HepG2 (cell line): Measurements from ENCODE around the gene SLC13A3. TPM values are rescaled to one million over a fixed set of nuclear protein-coding genes. Genes with fewer than 3 reads are reported as not detected.

Source experiments
- ATAC-seq: fragments of 200-7000 bp; cut with Tn5 transposase; 3 replicates; pipeline ENCODE4 v1.9.1; 2020; ENCODE audit warnings: mild to moderate bottlenecking, moderate library complexity
- BruUV-seq: library from RNA; stranded (reverse); fragments of 400-500 nt; replicated peaks from 2 replicates; lab custom pipeline; 2021; lab: Mats Ljungman, UMichigan
- CTCF ChIA-PET: fragments of 300-600 bp; formaldehyde crosslinking; extraction: SDS; loops from one replicate; lab custom pipeline; 2021; ENCODE audit warnings: low total read pairs, inconsistent platforms, low intra/inter-chr PET ratio; lab: Yijun Ruan, JAX
- POLR2A ChIA-PET: fragments of 350-600 bp; sonication (Branson Sonifier 250); formaldehyde crosslinking; loops from one replicate; lab custom pipeline; 2020; ENCODE audit warnings: antibody characterized with exemption, inconsistent platforms; lab: Yijun Ruan, JAX
- DNase-seq: peaks from one replicate; pipeline ENCODE4 v3.0.0-alpha.2; 2015; ENCODE audit warnings: low spot score
- FAIRE-seq: peaks from 3 replicates; lab custom pipeline; 2011; peaks lifted over from hg19 to GRCh38; lab: Jason Lieb, UNC
- H2AFZ ChIP-seq: one replicate; pipeline ENCODE4 v1.6.1; 2011; ENCODE audit warnings: low read length, inconsistent platforms
- H3K27ac ChIP-seq: fragments of 300-600 bp; 3 replicates; pipeline ENCODE4 v1.8.0; 2011; ENCODE audit warnings: mixed run types, mild to moderate bottlenecking, mixed read lengths, low read length, inconsistent platforms; ENCODE audit not compliant: insufficient read depth; ENCODE audit errors: extremely low read length
- H3K27me3 ChIP-seq, 2 experiments: fragments of 200-600 bp in 1 of 2; 2 replicates in 1 of 2; 3 replicates in 1 of 2; pipeline versions ENCODE4 v1.6.0 to v1.8.0; 2011; ENCODE audit warnings: low read length in 2 of 2, mild to moderate bottlenecking in 2 of 2, moderate library complexity in 2 of 2, inconsistent platforms in 1 of 2; ENCODE audit not compliant: insufficient read depth in 2 of 2, control insufficient read depth in 1 of 2
- H3K36me3 ChIP-seq, 2 experiments: fragments of 200-600 bp in 1 of 2; replicated peaks in 1 of 2; 2 replicates in 1 of 2; 3 replicates in 1 of 2; pipeline versions ENCODE4 v1.5.1 to v1.8.0; 2011; ENCODE audit warnings: low read length in 2 of 2, inconsistent platforms in 1 of 2; ENCODE audit not compliant: insufficient read depth in 2 of 2, control insufficient read depth in 1 of 2
- H3K4me1 ChIP-seq: 2 replicates; pipeline ENCODE4 v1.5.1; 2012; ENCODE audit warnings: low read length, inconsistent platforms; ENCODE audit not compliant: insufficient read depth
- H3K4me2 ChIP-seq: 2 replicates; pipeline ENCODE4 v1.6.0; 2011; ENCODE audit warnings: low read depth, low read length, inconsistent platforms
- H3K4me3 ChIP-seq, 3 experiments: fragments of 200-600 bp in 1 of 3; sonication (generic), shearing (Covaris generic) in 1 of 3; replicated peaks in 1 of 3; 2 replicates each; pipeline ENCODE4 v1.5.1; 2011 to 2016; ENCODE audit warnings: low read length in 3 of 3, inconsistent platforms in 2 of 3, low read depth in 2 of 3, mild to moderate bottlenecking in 2 of 3, control low read depth in 1 of 3, mixed read lengths in 1 of 3; ENCODE audit not compliant: insufficient read depth in 1 of 3
- H3K79me2 ChIP-seq: one replicate; pipeline ENCODE4 v1.6.1; 2011; ENCODE audit warnings: low read length, inconsistent platforms; ENCODE audit not compliant: insufficient read depth
- H3K9ac ChIP-seq: 2 replicates; pipeline ENCODE4 v1.6.0; 2011; ENCODE audit warnings: mild to moderate bottlenecking, low read depth, low read length, inconsistent platforms; ENCODE audit not compliant: insufficient read depth
- H3K9me3 ChIP-seq: 2 replicates; pipeline ENCODE4 v1.5.1; 2012; ENCODE audit warnings: mild to moderate bottlenecking, low read length
- H4K20me1 ChIP-seq: 2 replicates; pipeline ENCODE4 v1.6.0; 2011; ENCODE audit warnings: inconsistent platforms, mild to moderate bottlenecking, low read length, moderate library complexity; ENCODE audit not compliant: insufficient read depth
- E2F5 ChIP-seq: sonication (generic); formaldehyde crosslinking; conservative IDR thresholded peaks from 2 replicates; pipeline ENCODE4 v1.4.0; 2020; ENCODE audit warnings: missing genetic modification reagents
- NFIC ChIP-seq: IDR thresholded peaks from 2 replicates; pipeline ENCODE4 v1.6.1; 2012; ENCODE audit warnings: mild to moderate bottlenecking, low read length, inconsistent platforms
- REPIN1 ChIP-seq: sonication (generic); formaldehyde crosslinking; IDR thresholded peaks from 2 replicates; pipeline ENCODE4 v1.8.0; 2022; ENCODE audit warnings: missing genetic modification reagents, low read depth, mild to moderate bottlenecking, borderline replicate concordance
- SMYD3 ChIP-seq: sonication (generic); formaldehyde crosslinking; IDR thresholded peaks from 2 replicates; pipeline ENCODE4 v1.8.1; 2023; ENCODE audit warnings: mild to moderate bottlenecking, missing genetic modification reagents
- SOX6 ChIP-seq, 2 experiments: fragments of 450-650 bp in 1 of 2; sonication (generic) in 1 of 2; formaldehyde crosslinking in 1 of 2; IDR thresholded peaks; 2 replicates each; pipeline versions ENCODE4 v1.4.0 to v1.6.1; 2017 to 2020; ENCODE audit warnings: antibody characterized with exemption in 1 of 2, mild to moderate bottlenecking in 1 of 2, missing genetic modification reagents in 1 of 2
- ZNF224 ChIP-seq: sonication (generic); formaldehyde crosslinking; IDR thresholded peaks from 2 replicates; pipeline ENCODE4 v1.5.0; 2020; ENCODE audit warnings: mild to moderate bottlenecking, missing genetic modification reagents
- ZNF234 ChIP-seq: sonication (generic); formaldehyde crosslinking; conservative IDR thresholded peaks from 2 replicates; pipeline ENCODE4 v1.5.1; 2020; ENCODE audit warnings: mild to moderate bottlenecking, missing genetic modification reagents
- ZNF335 ChIP-seq: sonication (generic); formaldehyde crosslinking; IDR thresholded peaks from 2 replicates; pipeline ENCODE4 v1.4.0; 2020; ENCODE audit warnings: missing genetic modification reagents
- ZNF382 ChIP-seq: sonication (generic); formaldehyde crosslinking; IDR thresholded peaks from 2 replicates; pipeline ENCODE4 v1.5.0; 2020; ENCODE audit warnings: missing genetic modification reagents, mild to moderate bottlenecking, borderline replicate concordance
- ZNF441 ChIP-seq: sonication (generic); formaldehyde crosslinking; IDR thresholded peaks from 2 replicates; pipeline ENCODE4 v1.7.0; 2021; ENCODE audit warnings: missing genetic modification reagents, borderline replicate concordance
- ZNF546 ChIP-seq: sonication (generic); formaldehyde crosslinking; conservative IDR thresholded peaks from 2 replicates; pipeline ENCODE4 v1.8.1; 2023; ENCODE audit warnings: mild to moderate bottlenecking, missing genetic modification reagents
- ZNF547 ChIP-seq: sonication (generic); formaldehyde crosslinking; IDR thresholded peaks from 2 replicates; pipeline ENCODE4 v1.5.1; 2020; ENCODE audit warnings: mild to moderate bottlenecking, missing genetic modification reagents
- ZNF724P ChIP-seq: sonication (generic); formaldehyde crosslinking; IDR thresholded peaks from 2 replicates; pipeline ENCODE4 v1.8.0; 2022; ENCODE audit warnings: missing genetic modification reagents, borderline replicate concordance
- WGBS: methylation state at CpG from one replicate; pipeline ENCODE4 v1.1.6; 2017; ENCODE audit warnings: low lambda C conversion rate; 5-methylcytosine and 5-hydroxymethylcytosine counted together
- in situ Hi-C: cut with HindIII; loops from 2 replicates; pipeline ENCODE4 v1.10.0; 2017; ENCODE audit warnings: low pct_unique_long_range_greater_than_20kb; ENCODE audit not compliant: extremely low pct_ligation_motif_present
- intact Hi-C: fragments of 100-400 bp; cut with micrococcal nuclease; formaldehyde crosslinking; loops from one replicate; pipeline ENCODE4 v1.10.0; 2022; ENCODE audit not compliant: unreplicated experiment
- polyA plus RNA-seq, 8 experiments: library from polyadenylated mRNA; depleted of rRNA in 3 of 8; stranded (reverse) in 7 of 8; unstranded in 1 of 8; fragments of >200 nt; fragmentation: Illumina TruSeq in 4 of 8; extraction: Trizol in 4 of 8; gene quantifications; 2 replicates each; pipeline versions ENCODE4 v1.2.1 to v1.2.3, GENCODE V29; 2011 to 2016; ENCODE audit warnings: low read depth in 4 of 8, missing spikeins in 1 of 8, mixed read lengths in 1 of 8; ENCODE audit not compliant: insufficient read depth in 1 of 8
- total RNA-seq, 5 experiments: library from RNA; depleted of rRNA; stranded (reverse); fragments of >200 nt; fragmentation: Illumina TruSeq; extraction: Trizol; gene quantifications; 2 replicates each; pipeline ENCODE4 v1.2.3, GENCODE V29; 2016; ENCODE audit warnings: low read depth in 1 of 5
- TF ChIP-seq, protein P1 (sequence below): sonication (generic); formaldehyde crosslinking; IDR thresholded peaks from 2 replicates; pipeline ENCODE4; 2020; ENCODE audit warnings: missing genetic modification reagents, mild to moderate bottlenecking, borderline replicate concordance
- TF ChIP-seq, protein P2 (sequence below): sonication (generic); formaldehyde crosslinking; IDR thresholded peaks from 2 replicates; pipeline ENCODE4 v1.4.0; 2020; ENCODE audit warnings: missing genetic modification reagents
- TF ChIP-seq, protein P3 (sequence below): sonication (generic); formaldehyde crosslinking; IDR thresholded peaks from 2 replicates; pipeline ENCODE4 v1.4.0; 2020; ENCODE audit warnings: missing genetic modification reagents, borderline replicate concordance

SLC13A3 gene
- total and polyA plus RNA-seq, 2 of the 13 experiments (the other 11 are each of a cell fraction or from before 2014, with no cell fraction given), result 66.5 to 76.0 TPM

DNA sequence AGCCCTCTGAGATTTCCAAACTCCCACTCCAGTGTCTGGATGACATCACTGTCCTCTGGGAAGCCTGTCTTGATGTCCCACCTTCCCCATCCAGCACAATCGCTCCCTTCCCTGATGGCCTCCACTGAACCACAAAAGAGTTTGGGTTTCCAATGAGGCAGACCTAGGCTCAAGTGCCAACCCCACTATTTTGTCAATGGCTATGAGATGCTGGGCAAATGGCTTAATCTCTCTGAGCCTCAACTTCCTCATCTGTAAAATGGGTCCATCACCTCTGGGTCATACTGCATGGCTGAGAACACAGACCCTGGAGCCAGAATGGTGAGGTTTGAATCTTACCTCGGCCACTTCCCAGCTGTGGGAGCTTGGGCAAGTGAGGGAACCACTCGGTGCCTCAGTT is 11.7 kb downstream of the SLC13A3 start:
- Histone ChIP-seq H3K36me3 (peaks cover 3 to 40% of the 10 kb centered on the region in 2 experiments; a peak in 4 of 5 replicates), H3K4me3 (no peak overlapping the region), H3K27me3 (no peaks in the 10 kb centered on the region), H3K9me3 (no peaks in the 10 kb centered on the region), H4K20me1 (no peaks in the 10 kb centered on the region), H3K79me2 (peaks cover 28% of the 10 kb centered on the region), H3K4me1 (peaks cover 95% of the 10 kb centered on the region), H3K4me2 (no peak overlapping the region), H3K9ac (no peak overlapping the region), H2AFZ (no peak overlapping the region), H3K27ac (peak overlapping the region; percentile 60)
- BruUV-seq, result no TSS peak
- in situ Hi-C loops (loop anchor here (5.0 kb wide), 1 partner anchor 72 kb away; no protein-coding TSS in a partner anchor), intact Hi-C loops (no loop called here)
- ATAC-seq (no peak), FAIRE-seq (no peak), DNase-seq (no peak)
- ChIA-PET CTCF (no interaction called here), POLR2A (interaction anchor here (2.0 to 6.4 kb wide), 5 partner anchors 8 to 35 kb away, joined by 6 to 72 read pairs (median 17); partner anchors contain the start of gene SLC13A3)
- WGBS, result 99% methylated on average over 3 of the region's 3 CpGs
- TF ChIP-seq SMYD3 (CRISPR knock-in tag) (no peak), ZNF547 (CRISPR knock-in tag) (no peak), REPIN1 (no peak), E2F5 (CRISPR knock-in tag) (no peak), ZNF382 (CRISPR knock-in tag) (no peak), ZNF724P (CRISPR knock-in tag) (no peak), ZNF224 (CRISPR knock-in tag) (no peak), ZNF335 (CRISPR knock-in tag) (0 out of 2 replicates have a peak, but pooled peaks have one; percentile 16), NFIC (no peak), ZNF546 (CRISPR knock-in tag) (no peak), ZNF441 (0 out of 2 replicates have a peak, but pooled peaks have one; percentile 30), SOX6 (IDR thresholded peaks at IDR 0.05) (no peak), SOX6 (CRISPR knock-in tag; IDR thresholded peaks at IDR 0.05) (0 out of 2 replicates have a peak, but pooled peaks have one; percentile 21), ZNF234 (no peak)
- TF ChIP-seq, protein P1, sequence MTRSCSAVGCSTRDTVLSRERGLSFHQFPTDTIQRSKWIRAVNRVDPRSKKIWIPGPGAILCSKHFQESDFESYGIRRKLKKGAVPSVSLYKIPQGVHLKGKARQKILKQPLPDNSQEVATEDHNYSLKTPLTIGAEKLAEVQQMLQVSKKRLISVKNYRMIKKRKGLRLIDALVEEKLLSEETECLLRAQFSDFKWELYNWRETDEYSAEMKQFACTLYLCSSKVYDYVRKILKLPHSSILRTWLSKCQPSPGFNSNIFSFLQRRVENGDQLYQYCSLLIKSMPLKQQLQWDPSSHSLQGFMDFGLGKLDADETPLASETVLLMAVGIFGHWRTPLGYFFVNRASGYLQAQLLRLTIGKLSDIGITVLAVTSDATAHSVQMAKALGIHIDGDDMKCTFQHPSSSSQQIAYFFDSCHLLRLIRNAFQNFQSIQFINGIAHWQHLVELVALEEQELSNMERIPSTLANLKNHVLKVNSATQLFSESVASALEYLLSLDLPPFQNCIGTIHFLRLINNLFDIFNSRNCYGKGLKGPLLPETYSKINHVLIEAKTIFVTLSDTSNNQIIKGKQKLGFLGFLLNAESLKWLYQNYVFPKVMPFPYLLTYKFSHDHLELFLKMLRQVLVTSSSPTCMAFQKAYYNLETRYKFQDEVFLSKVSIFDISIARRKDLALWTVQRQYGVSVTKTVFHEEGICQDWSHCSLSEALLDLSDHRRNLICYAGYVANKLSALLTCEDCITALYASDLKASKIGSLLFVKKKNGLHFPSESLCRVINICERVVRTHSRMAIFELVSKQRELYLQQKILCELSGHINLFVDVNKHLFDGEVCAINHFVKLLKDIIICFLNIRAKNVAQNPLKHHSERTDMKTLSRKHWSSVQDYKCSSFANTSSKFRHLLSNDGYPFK (CRISPR knock-in tag), result no peak
- TF ChIP-seq, protein P2, sequence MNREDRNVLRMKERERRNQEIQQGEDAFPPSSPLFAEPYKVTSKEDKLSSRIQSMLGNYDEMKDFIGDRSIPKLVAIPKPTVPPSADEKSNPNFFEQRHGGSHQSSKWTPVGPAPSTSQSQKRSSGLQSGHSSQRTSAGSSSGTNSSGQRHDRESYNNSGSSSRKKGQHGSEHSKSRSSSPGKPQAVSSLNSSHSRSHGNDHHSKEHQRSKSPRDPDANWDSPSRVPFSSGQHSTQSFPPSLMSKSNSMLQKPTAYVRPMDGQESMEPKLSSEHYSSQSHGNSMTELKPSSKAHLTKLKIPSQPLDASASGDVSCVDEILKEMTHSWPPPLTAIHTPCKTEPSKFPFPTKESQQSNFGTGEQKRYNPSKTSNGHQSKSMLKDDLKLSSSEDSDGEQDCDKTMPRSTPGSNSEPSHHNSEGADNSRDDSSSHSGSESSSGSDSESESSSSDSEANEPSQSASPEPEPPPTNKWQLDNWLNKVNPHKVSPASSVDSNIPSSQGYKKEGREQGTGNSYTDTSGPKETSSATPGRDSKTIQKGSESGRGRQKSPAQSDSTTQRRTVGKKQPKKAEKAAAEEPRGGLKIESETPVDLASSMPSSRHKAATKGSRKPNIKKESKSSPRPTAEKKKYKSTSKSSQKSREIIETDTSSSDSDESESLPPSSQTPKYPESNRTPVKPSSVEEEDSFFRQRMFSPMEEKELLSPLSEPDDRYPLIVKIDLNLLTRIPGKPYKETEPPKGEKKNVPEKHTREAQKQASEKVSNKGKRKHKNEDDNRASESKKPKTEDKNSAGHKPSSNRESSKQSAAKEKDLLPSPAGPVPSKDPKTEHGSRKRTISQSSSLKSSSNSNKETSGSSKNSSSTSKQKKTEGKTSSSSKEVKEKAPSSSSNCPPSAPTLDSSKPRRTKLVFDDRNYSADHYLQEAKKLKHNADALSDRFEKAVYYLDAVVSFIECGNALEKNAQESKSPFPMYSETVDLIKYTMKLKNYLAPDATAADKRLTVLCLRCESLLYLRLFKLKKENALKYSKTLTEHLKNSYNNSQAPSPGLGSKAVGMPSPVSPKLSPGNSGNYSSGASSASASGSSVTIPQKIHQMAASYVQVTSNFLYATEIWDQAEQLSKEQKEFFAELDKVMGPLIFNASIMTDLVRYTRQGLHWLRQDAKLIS (CRISPR knock-in tag), result no peak
- TF ChIP-seq, protein P3, sequence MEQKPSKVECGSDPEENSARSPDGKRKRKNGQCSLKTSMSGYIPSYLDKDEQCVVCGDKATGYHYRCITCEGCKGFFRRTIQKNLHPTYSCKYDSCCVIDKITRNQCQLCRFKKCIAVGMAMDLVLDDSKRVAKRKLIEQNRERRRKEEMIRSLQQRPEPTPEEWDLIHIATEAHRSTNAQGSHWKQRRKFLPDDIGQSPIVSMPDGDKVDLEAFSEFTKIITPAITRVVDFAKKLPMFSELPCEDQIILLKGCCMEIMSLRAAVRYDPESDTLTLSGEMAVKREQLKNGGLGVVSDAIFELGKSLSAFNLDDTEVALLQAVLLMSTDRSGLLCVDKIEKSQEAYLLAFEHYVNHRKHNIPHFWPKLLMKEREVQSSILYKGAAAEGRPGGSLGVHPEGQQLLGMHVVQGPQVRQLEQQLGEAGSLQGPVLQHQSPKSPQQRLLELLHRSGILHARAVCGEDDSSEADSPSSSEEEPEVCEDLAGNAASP (CRISPR knock-in tag), result no peak
